Right ventricle myocardium superior (tissue), 1 donor: ENCODE results near the gene DVL1. TPM values are rescaled to one million over a fixed set of nuclear protein-coding genes. Genes with fewer than 3 reads are reported as not detected.

Source experiments
- ATAC-seq: fragments of 200-7000 bp; cut with Tn5 transposase; one replicate; pipeline ENCODE4 v1.9.1; 2020; ENCODE audit warnings: mild to moderate bottlenecking; ENCODE audit not compliant: poor library complexity
- DNase-seq: peaks from one replicate; pipeline ENCODE4 v3.0.0-alpha.2; 2020
- intact Hi-C: fragments of 100-400 bp; cut with DNase I; formaldehyde crosslinking; loops from one replicate; pipeline ENCODE4 v1.11.2; 2022
- total RNA-seq: library from RNA; stranded (reverse); fragmentation: NEBNext Ultra II Directional; extraction: Animal tissue kit (Norgen Biotek cat#: 25700); gene quantifications from one replicate; pipeline ENCODE4 v1.2.1, GENCODE V29; 2021
- donor health status: DM: no; HTN: yes; CAD: no; lungs with severe emphysema.

The DVL1 gene
- total RNA-seq, 1 donor from 2014 or later = 126 TPM

DNA sequence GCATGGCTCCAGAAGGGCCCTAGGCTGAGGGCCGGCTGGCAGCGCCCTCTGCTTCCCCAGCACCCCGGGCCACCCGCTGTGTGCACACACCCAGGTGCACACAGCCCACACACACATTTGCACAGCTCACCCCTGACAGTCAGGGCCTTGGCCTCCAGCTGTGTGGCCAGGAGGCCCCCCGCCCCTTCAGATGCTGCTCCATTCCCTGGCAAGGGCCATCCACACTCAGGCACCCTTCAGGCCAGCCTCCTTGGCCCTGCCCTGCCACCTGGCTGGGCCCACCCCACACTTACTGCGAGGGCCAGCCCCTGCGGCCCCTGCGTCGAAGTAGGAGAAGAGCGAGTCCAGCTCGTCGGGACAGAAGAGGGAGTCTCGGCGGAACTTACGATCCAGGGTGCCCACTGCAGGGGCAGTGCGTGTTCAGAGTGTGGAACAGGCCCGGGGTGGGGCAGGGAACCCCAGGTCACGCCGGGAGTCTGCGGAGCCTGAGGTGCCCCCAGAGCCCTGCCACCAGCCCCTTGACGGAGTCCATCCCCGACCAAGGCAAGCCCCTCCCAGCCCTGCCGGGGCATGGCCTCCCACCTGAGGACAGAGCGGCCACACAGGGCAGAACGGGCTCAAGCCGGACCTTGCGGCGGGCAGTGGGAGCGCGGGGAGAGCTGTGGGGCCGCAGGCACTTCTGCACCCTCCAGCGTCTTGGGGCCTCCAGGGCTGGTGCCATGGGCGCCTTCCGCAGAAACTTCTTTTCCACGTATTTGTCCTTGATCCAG lies 53.9 kb downstream of the DVL1 start:
- no peak for ATAC-seq
- intact Hi-C loops = no loop called here
- no peak for DNase-seq

- intact Hi-C loops = loop anchor here (5.0 kb wide), 1 partner anchor 172 kb away; no protein-coding TSS in a partner anchor
- no peak for ATAC-seq
- DNase-seq = no peak
Measured at GRCh38 chr1:1294250-1294890, 54.8 kb downstream of the DVL1 start.

GRCh38 chr1:1293263-1294249 lies 55.7 kb downstream of the DVL1 start:
- ATAC-seq (no peak), DNase-seq (no peak)
- intact Hi-C loops = loop anchor here (5.0 kb wide), 1 partner anchor 171 kb away; no protein-coding TSS in a partner anchor

DNA sequence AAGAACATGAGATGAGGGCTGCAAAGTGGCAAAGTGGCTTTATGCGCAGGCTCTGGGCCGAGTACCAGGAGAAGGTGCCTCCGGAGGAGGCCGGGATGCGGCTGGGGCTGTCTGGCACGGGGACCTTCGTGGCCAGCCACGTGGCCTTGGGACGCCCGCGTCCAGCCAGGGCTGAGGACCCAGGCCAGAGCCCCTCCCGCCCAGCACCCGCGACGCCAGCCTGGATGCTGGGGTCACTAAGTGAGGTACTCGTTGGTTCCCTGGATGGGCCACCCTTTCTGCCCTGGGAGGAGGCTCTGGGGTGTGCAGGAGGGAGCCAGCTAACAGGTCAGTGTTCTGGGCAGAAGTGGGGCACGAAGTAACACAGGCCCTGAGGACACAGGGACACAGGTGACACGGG lies 56.4 kb downstream of the DVL1 start:
- DNase-seq (no peak), ATAC-seq (no peak)
- intact Hi-C loops = loop anchor here (5.0 kb wide), 1 partner anchor 171 kb away; no protein-coding TSS in a partner anchor

GRCh38 chr1:1292442-1292779 lies 56.8 kb downstream of the DVL1 start:
- ATAC-seq (peak; percentile 5), DNase-seq (no peak)
- intact Hi-C loops = loop anchor here (5.0 kb wide), 1 partner anchor 170 kb away; no protein-coding TSS in a partner anchor

GRCh38 chr1:1291548-1292441 lies 57.4 kb downstream of the DVL1 start:
- DNase-seq (peak; percentile 76), ATAC-seq (peak; percentile 79)
- intact Hi-C loops = loop anchor here (5.0 kb wide), 1 partner anchor 169 kb away; no protein-coding TSS in a partner anchor

GRCh38 chr1:1291023-1291528 lies 58.1 kb downstream of the DVL1 start:
- intact Hi-C loops = loop anchor here (5.0 kb wide), 1 partner anchor 169 kb away; no protein-coding TSS in a partner anchor
- no peak for DNase-seq
- ATAC-seq = peak; percentile 5

GRCh38 chr1:1290238-1290731 lies 58.9 kb downstream of the DVL1 start:
- ATAC-seq (peak; percentile 38), DNase-seq (peak; percentile 75)
- intact Hi-C loops = loop anchor here (5.0 kb wide), 1 partner anchor 168 kb away; no protein-coding TSS in a partner anchor

DNA sequence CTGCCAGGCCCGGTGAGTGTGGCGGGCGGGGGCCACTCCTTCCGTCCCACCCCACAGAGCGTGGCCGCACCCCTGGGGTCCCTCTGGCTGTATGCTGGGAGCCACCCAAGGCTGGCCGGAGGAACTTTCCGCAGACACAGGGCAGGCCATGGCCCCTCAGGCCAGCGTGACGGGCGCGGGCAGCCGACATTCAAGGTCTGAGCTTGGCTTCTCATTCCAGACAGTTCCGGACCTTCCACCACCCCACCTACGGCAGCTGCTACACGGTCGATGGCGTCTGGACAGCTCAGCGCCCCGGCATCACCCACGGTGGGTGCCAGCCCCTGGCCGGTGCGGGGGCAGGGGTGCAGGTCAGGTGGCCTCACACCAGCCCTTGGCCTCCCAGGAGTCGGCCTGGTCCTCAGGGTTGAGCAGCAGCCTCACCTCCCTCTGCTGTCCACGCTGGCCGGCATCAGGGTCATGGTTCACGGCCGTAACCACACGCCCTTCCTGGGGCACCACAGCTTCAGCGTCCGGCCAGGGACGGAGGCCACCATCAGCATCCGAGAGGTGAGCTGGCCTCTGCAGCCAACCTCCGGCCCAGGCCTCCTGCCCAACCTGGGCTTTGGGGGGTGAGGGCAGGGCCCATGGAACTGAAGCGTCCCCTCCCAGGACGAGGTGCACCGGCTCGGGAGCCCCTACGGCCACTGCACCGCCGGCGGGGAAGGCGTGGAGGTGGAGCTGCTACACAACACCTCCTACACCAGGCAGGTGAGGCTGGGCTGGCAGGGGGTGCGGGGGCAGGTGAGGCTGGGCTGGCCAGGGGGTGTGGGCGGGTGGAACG lies 61.7 kb downstream of the DVL1 start:
- ATAC-seq (no peak), DNase-seq (no peak)
- intact Hi-C loops = no loop called here

DNA sequence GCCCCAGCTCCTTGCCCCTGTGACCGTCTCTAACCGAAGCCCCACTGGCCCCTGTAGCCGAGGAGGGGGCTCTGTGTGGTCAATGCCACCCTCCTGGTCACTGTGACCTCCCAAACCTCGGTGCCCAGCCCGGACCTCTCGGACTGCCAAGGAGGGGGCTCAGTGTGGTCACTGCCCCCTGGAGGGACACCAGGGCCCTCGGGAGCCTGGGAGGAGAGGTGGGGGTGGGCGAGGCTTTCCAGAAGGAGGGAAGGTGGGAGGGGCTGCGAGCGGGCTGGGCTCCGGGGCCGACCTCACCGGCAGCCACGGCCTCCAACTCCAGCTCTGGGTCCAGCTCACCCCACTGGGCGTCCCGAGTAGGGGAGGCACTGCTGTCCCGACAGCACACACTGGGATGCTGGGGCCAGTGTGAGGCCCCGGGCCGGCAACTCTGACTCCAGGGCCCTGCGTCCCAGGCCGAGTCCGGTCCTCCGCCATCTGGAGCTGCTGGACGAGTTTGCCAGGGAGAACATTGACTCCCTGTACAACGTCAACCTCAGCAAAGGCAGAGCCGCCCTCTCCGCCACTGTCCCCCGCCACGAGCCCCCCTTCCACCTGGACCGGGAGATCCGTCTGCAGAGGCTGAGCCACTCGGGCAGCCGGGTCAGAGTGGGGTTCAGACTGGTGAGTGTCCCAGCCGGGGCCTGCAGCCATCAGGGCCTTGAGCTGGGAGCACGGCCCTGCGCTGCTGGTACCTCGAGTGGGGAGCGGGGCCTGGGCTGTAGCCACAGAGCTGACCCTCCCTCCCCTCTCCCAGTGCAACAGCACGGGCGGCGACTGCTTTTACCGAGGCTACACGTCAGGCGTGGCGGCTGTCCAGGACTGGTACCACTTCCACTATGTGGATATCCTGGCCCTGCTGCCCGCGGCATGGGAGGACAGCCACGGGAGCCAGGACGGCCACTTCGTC lies 62.6 kb downstream of the DVL1 start:
- intact Hi-C loops = no loop called here
- ATAC-seq = no peak
- no peak for DNase-seq

DNA sequence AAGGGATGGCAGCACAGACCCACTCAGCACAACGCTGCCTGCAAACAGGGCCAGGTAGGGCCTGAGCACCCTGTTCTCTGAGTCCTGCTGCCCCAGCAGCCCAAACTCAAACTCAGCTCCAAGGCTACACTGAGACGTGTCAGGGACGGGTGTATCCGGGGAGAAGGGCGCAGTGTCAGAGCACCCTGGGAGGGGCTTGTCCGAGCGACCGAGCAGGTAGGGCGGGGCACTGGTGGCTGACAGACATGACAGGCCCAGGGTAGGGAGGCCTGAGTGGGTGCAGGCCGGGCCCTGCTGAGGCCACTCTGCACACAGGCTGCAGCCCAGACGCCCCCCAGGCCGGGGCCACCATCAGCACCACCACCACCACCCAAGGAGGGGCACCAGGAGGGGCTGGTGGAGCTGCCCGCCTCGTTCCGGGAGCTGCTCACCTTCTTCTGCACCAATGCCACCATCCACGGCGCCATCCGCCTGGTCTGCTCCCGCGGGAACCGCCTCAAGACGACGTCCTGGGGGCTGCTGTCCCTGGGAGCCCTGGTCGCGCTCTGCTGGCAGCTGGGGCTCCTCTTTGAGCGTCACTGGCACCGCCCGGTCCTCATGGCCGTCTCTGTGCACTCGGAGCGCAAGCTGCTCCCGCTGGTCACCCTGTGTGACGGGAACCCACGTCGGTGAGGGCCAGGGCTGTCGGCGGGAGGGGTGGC lies 63.5 kb downstream of the DVL1 start:
- DNase-seq (no peak), ATAC-seq (no peak)
- intact Hi-C loops = no loop called here
